GM06990 (cell line): ENCODE results near the gene RIMS1.

Experiments
- DNase-seq: peaks from one replicate; pipeline ENCODE4 v3.0.0-alpha.2; 2011; ENCODE audit not compliant: insufficient read length; ENCODE audit errors: extremely low read depth
- H3K27me3 ChIP-seq: replicated peaks from 2 replicates; pipeline ENCODE4 v1.6.0; 2011; ENCODE audit warnings: low read length; ENCODE audit not compliant: control insufficient read depth, insufficient read depth
- H3K36me3 ChIP-seq: 2 replicates; pipeline ENCODE4 v1.5.1; 2011; ENCODE audit warnings: low read length; ENCODE audit not compliant: control insufficient read depth, insufficient read depth
- H3K4me3 ChIP-seq: replicated peaks from 2 replicates; pipeline ENCODE4 v1.5.1; 2011; ENCODE audit warnings: low read depth, mild to moderate bottlenecking, control low read depth, low read length
- CTCF ChIP-seq: IDR thresholded peaks from 2 replicates; pipeline ENCODE4 v1.5.1; 2011; ENCODE audit warnings: low read length, control low read depth, mild to moderate bottlenecking, inconsistent platforms; ENCODE audit not compliant: insufficient read depth, poor library complexity, severe bottlenecking

Gene RIMS1

DNA sequence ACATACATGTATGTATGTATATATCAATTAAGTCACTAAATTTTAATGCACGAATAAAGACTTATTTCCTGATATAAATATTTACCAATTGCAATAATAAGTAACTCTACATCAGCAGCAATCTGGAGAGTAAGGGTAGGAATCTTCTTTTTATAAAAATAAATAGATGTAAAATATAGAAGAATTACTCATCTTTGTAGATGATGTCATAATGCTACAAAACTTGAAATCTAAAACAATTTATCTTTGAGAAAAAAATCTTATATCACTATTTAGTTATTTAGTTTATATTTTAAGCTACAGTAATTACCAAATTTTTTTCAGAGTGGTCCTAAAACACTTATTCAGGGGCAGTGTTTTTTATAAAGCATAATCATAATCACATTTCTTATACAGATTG is 351.7 kb downstream of the RIMS1 start:
- no peak for DNase-seq
- no peak overlapping the region for H3K4me3 ChIP-seq
- TF ChIP-seq CTCF: no peak
- H3K36me3 ChIP-seq: no peaks in the 10 kb centered on the region
- no peaks in the 10 kb centered on the region for H3K27me3 ChIP-seq

GRCh38 chr6:72238900-72239299 is 352.6 kb downstream of the RIMS1 start:
- no peak for TF ChIP-seq CTCF
- no peaks in the 10 kb centered on the region for H3K27me3 ChIP-seq
- no peaks in the 10 kb centered on the region for H3K36me3 ChIP-seq
- DNase-seq: no peak
- no peak overlapping the region for H3K4me3 ChIP-seq

DNA sequence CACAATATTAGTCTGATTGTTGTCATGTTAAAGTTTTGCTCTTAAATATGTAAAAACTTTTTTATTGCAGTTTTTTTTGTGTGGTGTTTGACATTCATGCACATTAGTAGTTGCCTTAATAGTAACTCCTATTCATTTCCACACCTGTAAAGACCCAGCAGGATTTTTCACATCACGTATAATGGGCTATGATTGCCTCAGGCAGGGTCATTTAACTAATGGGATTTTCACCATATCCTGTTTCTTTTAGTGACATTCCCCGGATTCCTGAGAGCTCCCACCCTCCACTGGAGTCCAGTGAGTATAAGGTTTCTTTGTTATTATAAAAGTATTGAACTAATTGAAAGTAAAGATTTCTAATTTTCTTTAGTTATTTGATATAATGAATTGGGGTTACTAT is 359.2 kb downstream of the RIMS1 start:
- no peak for DNase-seq
- no peaks in the 10 kb centered on the region for H3K36me3 ChIP-seq
- H3K27me3 ChIP-seq: no peaks in the 10 kb centered on the region
- no peak for TF ChIP-seq CTCF
- no peak overlapping the region for H3K4me3 ChIP-seq

DNA sequence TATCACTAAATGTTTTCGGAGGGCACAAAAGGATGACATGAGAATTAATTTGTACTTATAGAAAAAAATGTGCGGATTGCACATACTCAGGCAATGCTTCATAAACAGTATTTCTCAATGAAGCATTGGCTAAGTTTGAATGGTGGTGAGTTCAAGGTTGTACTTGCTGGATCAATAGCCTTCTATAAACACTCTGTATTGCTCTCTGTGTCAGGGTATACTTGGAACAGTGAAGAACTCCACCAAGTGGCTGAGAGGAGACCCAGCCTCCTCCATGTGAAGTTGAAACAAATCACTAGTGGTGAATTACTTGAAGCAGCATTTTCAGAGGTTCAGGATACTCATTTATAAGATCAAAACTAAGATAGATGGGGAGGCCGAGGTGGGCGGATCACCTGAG is 360.6 kb downstream of the RIMS1 start:
- H3K36me3 ChIP-seq: no peaks in the 10 kb centered on the region
- TF ChIP-seq CTCF: no peak
- H3K27me3 ChIP-seq: no peaks in the 10 kb centered on the region
- H3K4me3 ChIP-seq: no peak overlapping the region
- no peak for DNase-seq

DNA sequence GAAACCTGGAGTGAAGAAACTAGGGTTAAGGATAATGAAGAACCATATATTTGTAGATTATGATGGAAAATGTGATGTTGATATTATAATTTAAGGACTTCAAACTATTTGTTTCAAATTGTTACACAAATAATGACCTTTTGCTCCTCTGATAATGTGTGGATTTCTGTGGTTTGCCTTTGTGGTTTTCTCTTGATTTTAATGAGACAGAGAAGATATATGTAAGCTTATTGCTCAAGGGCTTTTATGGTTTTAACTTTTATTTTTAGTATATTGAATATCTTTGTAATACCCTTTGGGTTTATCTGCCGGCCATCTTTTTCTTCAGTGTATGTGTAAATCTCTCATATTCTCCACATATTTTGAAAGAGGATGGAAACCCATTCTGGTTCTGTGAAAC is 362.3 kb downstream of the RIMS1 start:
- no peaks in the 10 kb centered on the region for H3K27me3 ChIP-seq
- H3K4me3 ChIP-seq: no peak overlapping the region
- no peak for DNase-seq
- no peaks in the 10 kb centered on the region for H3K36me3 ChIP-seq
- TF ChIP-seq CTCF: no peak

DNA sequence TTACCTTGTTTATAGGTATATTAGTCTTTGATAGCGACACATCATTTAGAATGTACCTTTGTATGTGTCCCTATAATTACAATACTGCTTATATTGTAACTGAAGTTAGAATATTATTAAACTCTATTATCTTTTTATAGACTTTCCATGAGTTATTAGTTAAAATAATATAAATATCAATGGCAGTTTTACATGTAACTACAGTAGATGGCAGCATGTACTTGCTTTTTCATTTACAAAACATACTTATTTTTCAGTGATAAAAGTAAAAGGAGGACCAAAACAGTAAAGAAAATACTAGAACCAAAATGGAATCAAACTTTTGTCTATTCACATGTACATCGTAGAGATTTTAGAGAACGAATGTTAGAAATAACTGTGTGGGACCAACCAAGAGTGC is 364.3 kb downstream of the RIMS1 start:
- DNase-seq: no peak
- Histone ChIP-seq H3K27me3 (no peaks in the 10 kb centered on the region), H3K36me3 (no peaks in the 10 kb centered on the region), H3K4me3 (no peak overlapping the region)
- no peak for TF ChIP-seq CTCF
